Measurements from ENCODE around the gene ZMYND8. TPM values are rescaled to one million over a fixed set of nuclear protein-coding genes. Genes with fewer than 3 reads are reported as not detected.
A peak's percentile ranks its signal among the peaks of the same experiment; 100 is the strongest.

Gene ZMYND8
- total and polyA plus RNA-seq, 4 donors = 14.2 to 46.4 (median 30.1) TPM

GRCh38 chr20:47351643-47352331 lies 4.7 kb downstream of the ZMYND8 start:
- Histone ChIP-seq H3K27ac (ENCODE audit: low read depth in 1 of 2, low read length in 1 of 2) (peak overlapping the region; percentile 94 to 99), H3K36me3 (ENCODE audit: control insufficient read depth in 4 of 4, insufficient read depth in 4 of 4, low read length in 4 of 4) (peaks cover 0 to 5% (median 2%) of the 10 kb centered on the region in 4 donors), H3K9ac (ENCODE audit: insufficient read depth in 1 of 2, low read length in 2 of 2) (peak overlapping the region; percentile 17 to 76), H3K27me3 (ENCODE audit: control insufficient read depth in 3 of 3, insufficient read depth in 3 of 3, low read length in 2 of 3) (no peaks in the 10 kb centered on the region), H3K4me1 (ENCODE audit: control insufficient read depth in 5 of 5, insufficient read depth in 5 of 5, low read length in 5 of 5) (peaks cover 17 to 90% (median 66%) of the 10 kb centered on the region in 5 donors), H3K9me3 (ENCODE audit: control insufficient read depth in 4 of 4, insufficient read depth in 3 of 4, low read length in 3 of 4) (no peaks in the 10 kb centered on the region), H3K4me3 (no peak overlapping the region)
- WGBS, 2 donors = 25 to 35% methylated on average over 10 of the region's 10 CpGs
- ATAC-seq (ENCODE audit: insufficient read depth, low FRiP score) (no peak), DNase-seq (peak in 2 of 3 donors; percentile 48 to 54)
- no peak for TF ChIP-seq CTCF (IDR thresholded peaks at IDR 0.05; ENCODE audit: control extremely low read depth, extremely low read depth)

GRCh38 chr20:47350691-47351545 lies 5.6 kb downstream of the ZMYND8 start:
- 73 to 76% methylated on average over 4 of the region's 4 CpGs for WGBS, 2 donors

GRCh38 chr20:47350181-47350550 lies 6.3 kb downstream of the ZMYND8 start:
- H3K9me3 ChIP-seq (ENCODE audit: control insufficient read depth in 4 of 4, insufficient read depth in 3 of 4, low read length in 3 of 4) = no peaks in the 10 kb centered on the region
- ATAC-seq (ENCODE audit: insufficient read depth, low FRiP score) (no peak), DNase-seq (no peak)
- no peak overlapping the region for H3K4me3 ChIP-seq
- H3K27me3 ChIP-seq (ENCODE audit: control insufficient read depth in 3 of 3, insufficient read depth in 3 of 3, low read length in 2 of 3) = no peaks in the 10 kb centered on the region
- peaks cover 2 to 10% (median 6%) of the 10 kb centered on the region in 4 donors for H3K36me3 ChIP-seq (ENCODE audit: control insufficient read depth in 4 of 4, insufficient read depth in 4 of 4, low read length in 4 of 4)
- TF ChIP-seq CTCF (IDR thresholded peaks at IDR 0.05; ENCODE audit: control extremely low read depth, extremely low read depth) = no peak
- H3K9ac ChIP-seq (ENCODE audit: insufficient read depth in 1 of 2, low read length in 2 of 2) = peak overlapping the region in 1 of 2 donors; percentile 47
- H3K4me1 ChIP-seq (ENCODE audit: control insufficient read depth in 5 of 5, insufficient read depth in 5 of 5, low read length in 5 of 5) = peaks cover 11 to 74% (median 59%) of the 10 kb centered on the region in 5 donors
- H3K27ac ChIP-seq (ENCODE audit: low read depth in 1 of 2, low read length in 1 of 2) = peak overlapping the region in 1 of 2 donors; percentile 99
- WGBS, 2 donors = 31 to 52% methylated on average over 4 of the region's 4 CpGs

More at GRCh38 chr20:47350691-47351545, 5.6 kb downstream of the ZMYND8 start:
- Histone ChIP-seq H3K4me1 (ENCODE audit: control insufficient read depth in 5 of 5, insufficient read depth in 5 of 5, low read length in 5 of 5) (peaks cover 12 to 82% (median 62%) of the 10 kb centered on the region in 5 donors), H3K4me3 (no peak overlapping the region), H3K27me3 (ENCODE audit: control insufficient read depth in 3 of 3, insufficient read depth in 3 of 3, low read length in 2 of 3) (no peaks in the 10 kb centered on the region), H3K9ac (ENCODE audit: insufficient read depth in 1 of 2, low read length in 2 of 2) (no peak overlapping the region), H3K27ac (ENCODE audit: low read depth in 1 of 2, low read length in 1 of 2) (peak overlapping the region; percentile 44 to 99), H3K9me3 (ENCODE audit: control insufficient read depth in 4 of 4, insufficient read depth in 3 of 4, low read length in 3 of 4) (no peaks in the 10 kb centered on the region), H3K36me3 (ENCODE audit: control insufficient read depth in 4 of 4, insufficient read depth in 4 of 4, low read length in 4 of 4) (peaks cover 2 to 7% (median 5%) of the 10 kb centered on the region in 4 donors)
- ATAC-seq (ENCODE audit: insufficient read depth, low FRiP score) = no peak
- no peak for TF ChIP-seq CTCF (IDR thresholded peaks at IDR 0.05; ENCODE audit: control extremely low read depth, extremely low read depth)
- no peak for DNase-seq
